ENCODE measurements around the gene CLPSL1. TPM values are rescaled to one million over a fixed set of nuclear protein-coding genes. Genes with fewer than 3 reads are reported as not detected.

The CLPSL1 gene
- not detected in 2 replicates for total RNA-seq

GRCh38 chr6:35780719-35781118, at the start of gene CLPSL1:
Gene CLPSL1 (plus strand): TSS chr6:35781019. CDS start chr6:35781111, 92 bp downstream.

GRCh38 chr6:35736982-35737412, 43.8 kb upstream of the CLPSL1 start, which contains the start of gene ARMC12:
Gene ARMC12 (plus strand): TSS chr6:35737032. CDS start chr6:35737109, 77 bp downstream.

GRCh38 chr6:35776364-35777215, 4.2 kb upstream of the CLPSL1 start, which contains the start of gene CLPSL2:
Gene CLPSL2 (plus strand): TSS chr6:35776598. CDS start chr6:35776619, 21 bp downstream.

GRCh38 chr6:35804996-35805736, 24.3 kb downstream of the CLPSL1 start, which contains the start of gene LHFPL5:
Gene LHFPL5 (plus strand): TSS chr6:35805352. CDS start chr6:35805671, 319 bp downstream.

Other genes with a start within 250 kb of the CLPSL1 start
- 3.6 and 4.9 TPM in 2 replicates for gene FKBP5, start 92.1 kb upstream of the CLPSL1 start, total RNA-seq
- gene ARMC12, start 44.0 kb upstream of the CLPSL1 start, total RNA-seq, result 0.06 and 0.13 TPM in 2 replicates
- not detected in 2 replicates for gene CLPSL2, start 4.4 kb upstream of the CLPSL1 start, total RNA-seq
- not detected in 2 replicates for gene CLPS, start 16.3 kb downstream of the CLPSL1 start, total RNA-seq
- gene LHFPL5, start 24.3 kb downstream of the CLPSL1 start, total RNA-seq, result not detected in 2 replicates
- 43.8 and 46.1 TPM in 2 replicates for gene SRPK1, start 140.1 kb downstream of the CLPSL1 start, total RNA-seq
- 0.26 and 0.31 TPM in 2 replicates for gene SLC26A8, start 243.6 kb downstream of the CLPSL1 start, total RNA-seq
- gene MAPK14, start 246.8 kb downstream of the CLPSL1 start, total RNA-seq, result 43.9 and 53.9 TPM in 2 replicates